SK-N-SH (cell line): Measurements from ENCODE around the gene EFNB1. TPM values are rescaled to one million over a fixed set of nuclear protein-coding genes. Genes with fewer than 3 reads are reported as not detected.

Source experiments
- CTCF ChIA-PET: fragments of 300-600, 350-600 bp; formaldehyde crosslinking; extraction: SDS; loops from one replicate; lab custom pipeline; 2021; lab: Yijun Ruan, JAX
- POLR2A ChIA-PET: fragments of 350-600 bp; sonication (Branson Sonifier 250); formaldehyde crosslinking; extraction: SDS; loops from one replicate; lab custom pipeline; 2020; ENCODE audit warnings: antibody characterized with exemption, inconsistent platforms; lab: Yijun Ruan, JAX
- DNase-seq: peaks from one replicate; pipeline ENCODE4 v3.0.0; 2012
- H2AFZ ChIP-seq: fragments of 200-600 bp; sonication (generic); 2 replicates; pipeline ENCODE4 v1.8.1; 2016; ENCODE audit warnings: antibody characterized with exemption, mild to moderate bottlenecking, low read depth
- H3F3A ChIP-seq: fragments of 200-600 bp; sonication (generic); replicated peaks from 2 replicates; pipeline ENCODE3; 2016; ENCODE audit warnings: antibody characterized with exemption, mild to moderate bottlenecking; ENCODE audit not compliant: insufficient read depth
- H3K27ac ChIP-seq, 2 experiments: fragments of 200-500 bp in 1 of 2; fragments of 200-600 bp in 1 of 2; sonication (Bioruptor generic) in 1 of 2; sonication (generic), shearing (Covaris generic) in 1 of 2; 2 replicates each; pipeline versions ENCODE4 v1.5.1 to v1.6.1; 2014 to 2016; ENCODE audit warnings: low read depth in 2 of 2, inconsistent platforms in 1 of 2, low read length in 1 of 2, mild to moderate bottlenecking in 1 of 2, mixed read lengths in 1 of 2
- H3K27me3 ChIP-seq: fragments of 200-600 bp; sonication (generic), shearing (Covaris generic); 2 replicates; pipeline ENCODE4 v1.6.1; 2016; ENCODE audit warnings: mixed run types; ENCODE audit not compliant: insufficient read depth
- H3K36me3 ChIP-seq, 2 experiments: fragments of 200-500 bp in 1 of 2; fragments of 200-600 bp in 1 of 2; sonication (Bioruptor generic) in 1 of 2; sonication (generic) in 1 of 2; replicated peaks in 1 of 2; 2 replicates each; pipeline versions ENCODE3 to v1.5.1; 2014 to 2016; ENCODE audit warnings: low read length in 1 of 2, mild to moderate bottlenecking in 1 of 2; ENCODE audit not compliant: insufficient read depth in 2 of 2, control insufficient read depth in 1 of 2
- H3K4me1 ChIP-seq, 2 experiments: fragments of 200-500 bp in 1 of 2; fragments of 200-600 bp in 1 of 2; sonication (Bioruptor generic) in 1 of 2; sonication (generic), shearing (Covaris generic) in 1 of 2; 2 replicates each; pipeline versions ENCODE4 v1.5.1 to v1.6.1; 2014 to 2016; ENCODE audit warnings: low read depth in 1 of 2, low read length in 1 of 2, mixed run types in 1 of 2; ENCODE audit not compliant: insufficient read depth in 2 of 2, control insufficient read depth in 1 of 2
- H3K4me2 ChIP-seq: fragments of 200-600 bp; sonication (generic), shearing (Covaris generic); 2 replicates; pipeline ENCODE4 v1.6.1; 2017; ENCODE audit warnings: mixed run types
- H3K4me3 ChIP-seq, 2 experiments: fragments of 200-500 bp in 1 of 2; fragments of 200-600 bp in 1 of 2; sonication (Bioruptor generic) in 1 of 2; sonication (generic), shearing (Covaris generic) in 1 of 2; 2 replicates each; pipeline versions ENCODE4 v1.5.1 to v1.8.1; 2014 to 2016; ENCODE audit warnings: low read depth in 2 of 2, inconsistent platforms in 1 of 2, low read length in 1 of 2, mild to moderate bottlenecking in 1 of 2, mixed read lengths in 1 of 2, moderate library complexity in 1 of 2
- H3K79me2 ChIP-seq: fragments of 200-600 bp; sonication (generic); 2 replicates; pipeline ENCODE4 v1.8.1; 2017; ENCODE audit warnings: mild to moderate bottlenecking; ENCODE audit not compliant: insufficient read depth
- H3K9ac ChIP-seq: fragments of 200-600 bp; sonication (generic); 2 replicates; pipeline ENCODE4 v1.6.1; 2017; ENCODE audit warnings: mixed run types
- H3K9me2 ChIP-seq: fragments of 200-600 bp; sonication (generic); 2 replicates; pipeline ENCODE4 v1.6.1; 2017; ENCODE audit warnings: mixed run types
- H3K9me3 ChIP-seq: fragments of 200-600 bp; sonication (generic); 2 replicates; pipeline ENCODE4 v1.6.1; 2017; ENCODE audit warnings: mixed run types, mild to moderate bottlenecking, moderate library complexity
- H4K20me1 ChIP-seq: fragments of 200-600 bp; sonication (generic); 2 replicates; pipeline ENCODE4 v1.6.1; 2017; ENCODE audit warnings: mild to moderate bottlenecking, mixed run types; ENCODE audit not compliant: insufficient read depth
- CHD2 ChIP-seq: fragments of 150-350 bp; IDR thresholded peaks from 2 replicates; pipeline ENCODE4 v1.6.1; 2018; ENCODE audit warnings: low read length; ENCODE audit not compliant: partially characterized antibody
- EP300 ChIP-seq, 2 experiments: IDR thresholded peaks; 2 replicates each; pipeline versions ENCODE4 v1.4.0 to v1.6.1; 2012; ENCODE audit warnings: borderline replicate concordance in 1 of 2, low read depth in 1 of 2, low read length in 1 of 2
- EZH2phosphoT487 ChIP-seq: fragments of 200-600 bp; sonication (generic); IDR thresholded peaks from 2 replicates; pipeline ENCODE4 v1.6.1; 2017; ENCODE audit warnings: low read depth, mixed run types, mild to moderate bottlenecking, antibody characterized with exemption, moderate library complexity, borderline replicate concordance
- JUND ChIP-seq: IDR thresholded peaks from 2 replicates; pipeline ENCODE4 v1.4.0; 2012
- NFIC ChIP-seq: IDR thresholded peaks from 2 replicates; pipeline ENCODE4 v1.4.0; 2012; ENCODE audit warnings: borderline replicate concordance
- NRF1 ChIP-seq: IDR thresholded peaks from 2 replicates; pipeline ENCODE4 v1.6.1; 2012; ENCODE audit warnings: low read depth, mild to moderate bottlenecking, low read length
- REST ChIP-seq: IDR thresholded peaks from 2 replicates; pipeline ENCODE4 v1.6.1; 2012; ENCODE audit warnings: mild to moderate bottlenecking, low read depth, low read length, moderate library complexity
- SIN3A ChIP-seq: IDR thresholded peaks from 2 replicates; pipeline ENCODE4 v1.6.1; 2012; ENCODE audit warnings: low read depth, mild to moderate bottlenecking, low read length, moderate library complexity, borderline replicate concordance
- SMC3 ChIP-seq: IDR thresholded peaks from 2 replicates; pipeline ENCODE4 v1.6.1; 2012; ENCODE audit warnings: low read depth, low read length, improper control_type of control experiment
- TCF12 ChIP-seq: IDR thresholded peaks from 2 replicates; pipeline ENCODE4 v1.4.0; 2012
- TEAD4 ChIP-seq: IDR thresholded peaks from 2 replicates; pipeline ENCODE4 v1.4.0; 2012; ENCODE audit warnings: mild to moderate bottlenecking, borderline replicate concordance; ENCODE audit not compliant: insufficient read depth
- USF2 ChIP-seq: fragments of 150-350 bp; IDR thresholded peaks from 2 replicates; pipeline ENCODE4 v1.6.1; 2017; ENCODE audit warnings: antibody characterized with exemption, low read length, low read depth, borderline replicate concordance
- YY1 ChIP-seq: IDR thresholded peaks from 2 replicates; pipeline ENCODE4 v1.4.0; 2012; ENCODE audit warnings: low read depth, mild to moderate bottlenecking
- ZBTB33 ChIP-seq: IDR thresholded peaks from 2 replicates; pipeline ENCODE4 v1.4.0; 2012; ENCODE audit warnings: low read depth, borderline replicate concordance
- WGBS: methylation state at CpG from one replicate; pipeline ENCODE4 v1.1.6; 2017; ENCODE audit warnings: low lambda C conversion rate; 5-methylcytosine and 5-hydroxymethylcytosine counted together
- polyA plus RNA-seq, 3 experiments: library from polyadenylated mRNA; depleted of rRNA; stranded (reverse); fragments of >200 nt; gene quantifications; 2 replicates each; pipeline ENCODE4 v1.2.3, GENCODE V29; 2012
- TF ChIP-seq, protein P1 (sequence below): IDR thresholded peaks from 2 replicates; pipeline ENCODE4 v1.4.0; 2012; ENCODE audit warnings: low read depth
- TF ChIP-seq, protein P2 (sequence below): IDR thresholded peaks from 2 replicates; pipeline ENCODE4; 2012
- TF ChIP-seq, protein P3 (sequence below): fragments of 150-350 bp; IDR thresholded peaks from 2 replicates; pipeline ENCODE4 v1.6.1; 2016; ENCODE audit warnings: mild to moderate bottlenecking, low read depth, low read length

The EFNB1 gene
- polyA plus RNA-seq, 1 of the 3 experiments (the other 2 are of a cell fraction), result 8.4 TPM

- no peak for TF ChIP-seq USF2
- no peak for TF ChIP-seq JUND
Observed at GRCh38 chrX:68834371-68835103, 5.7 kb downstream of the EFNB1 start (continued).

DNA sequence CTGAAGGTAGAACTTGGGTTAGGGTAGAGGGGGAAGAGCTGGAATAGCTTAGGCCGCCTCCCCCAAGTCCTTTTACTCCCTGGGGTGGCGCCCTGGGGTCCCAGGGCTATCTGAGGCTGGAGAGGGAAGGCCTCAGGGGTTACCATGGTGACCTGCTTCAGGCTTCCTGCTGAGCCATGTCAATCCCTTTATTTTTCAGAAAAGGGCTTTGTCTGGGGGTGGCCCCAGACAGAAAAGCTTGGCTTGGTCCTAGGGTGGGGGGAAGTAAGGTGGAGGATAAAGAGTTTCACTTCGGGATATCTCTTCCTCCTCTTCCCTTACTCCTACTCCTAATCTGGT lies 6.3 kb downstream of the EFNB1 start:
- no peak overlapping the region for H3K4me3 ChIP-seq
- H3K27ac ChIP-seq, result no peak overlapping the region
- no peak overlapping the region for H2AFZ ChIP-seq
- no peaks in the 10 kb centered on the region for H3K9me3 ChIP-seq
- no peaks in the 10 kb centered on the region for H3K36me3 ChIP-seq
- 43% methylated on average over 3 of the region's 3 CpGs for WGBS
- TF ChIP-seq, protein P1, sequence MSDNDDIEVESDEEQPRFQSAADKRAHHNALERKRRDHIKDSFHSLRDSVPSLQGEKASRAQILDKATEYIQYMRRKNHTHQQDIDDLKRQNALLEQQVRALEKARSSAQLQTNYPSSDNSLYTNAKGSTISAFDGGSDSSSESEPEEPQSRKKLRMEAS, result no peak
- TF ChIP-seq SMC3, result no peak
- no peak for TF ChIP-seq USF2
- TF ChIP-seq EZH2phosphoT487, result no peak
- no peak for TF ChIP-seq SIN3A
- no peak for TF ChIP-seq REST
- no peak for TF ChIP-seq CHD2
- TF ChIP-seq TCF12, result no peak
- TF ChIP-seq NFIC, result no peak
- TF ChIP-seq YY1, result no peak
- TF ChIP-seq, protein P2, sequence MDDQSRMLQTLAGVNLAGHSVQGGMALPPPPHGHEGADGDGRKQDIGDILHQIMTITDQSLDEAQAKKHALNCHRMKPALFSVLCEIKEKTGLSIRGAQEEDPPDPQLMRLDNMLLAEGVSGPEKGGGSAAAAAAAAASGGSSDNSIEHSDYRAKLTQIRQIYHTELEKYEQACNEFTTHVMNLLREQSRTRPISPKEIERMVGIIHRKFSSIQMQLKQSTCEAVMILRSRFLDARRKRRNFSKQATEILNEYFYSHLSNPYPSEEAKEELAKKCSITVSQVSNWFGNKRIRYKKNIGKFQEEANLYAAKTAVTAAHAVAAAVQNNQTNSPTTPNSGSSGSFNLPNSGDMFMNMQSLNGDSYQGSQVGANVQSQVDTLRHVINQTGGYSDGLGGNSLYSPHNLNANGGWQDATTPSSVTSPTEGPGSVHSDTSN, result no peak
- TF ChIP-seq TEAD4, result no peak
- TF ChIP-seq EP300 (IDR thresholded peaks at IDR 0.05; ENCODE audit: borderline replicate concordance in 1 of 2, low read depth in 1 of 2, low read length in 1 of 2), result no peak
- TF ChIP-seq, protein P3, sequence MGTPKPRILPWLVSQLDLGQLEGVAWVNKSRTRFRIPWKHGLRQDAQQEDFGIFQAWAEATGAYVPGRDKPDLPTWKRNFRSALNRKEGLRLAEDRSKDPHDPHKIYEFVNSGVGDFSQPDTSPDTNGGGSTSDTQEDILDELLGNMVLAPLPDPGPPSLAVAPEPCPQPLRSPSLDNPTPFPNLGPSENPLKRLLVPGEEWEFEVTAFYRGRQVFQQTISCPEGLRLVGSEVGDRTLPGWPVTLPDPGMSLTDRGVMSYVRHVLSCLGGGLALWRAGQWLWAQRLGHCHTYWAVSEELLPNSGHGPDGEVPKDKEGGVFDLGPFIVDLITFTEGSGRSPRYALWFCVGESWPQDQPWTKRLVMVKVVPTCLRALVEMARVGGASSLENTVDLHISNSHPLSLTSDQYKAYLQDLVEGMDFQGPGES, result no peak
- TF ChIP-seq ZBTB33, result no peak
- no peak for TF ChIP-seq NRF1
- peaks cover 0 to 10% of the 10 kb centered on the region in 2 experiments; a peak in 1 of 4 replicates for H3K4me1 ChIP-seq
- H3K9me2 ChIP-seq, result no peaks in the 10 kb centered on the region
- POLR2A ChIA-PET, result no interaction called here
- H3K27me3 ChIP-seq, result peaks cover 10% of the 10 kb centered on the region; the same call in 1 of the 2 replicates
- no peak overlapping the region for H3K4me2 ChIP-seq
- no peaks in the 10 kb centered on the region for H3K79me2 ChIP-seq
- no peak overlapping the region for H3K9ac ChIP-seq
- no peaks in the 10 kb centered on the region for H3F3A ChIP-seq
- H4K20me1 ChIP-seq, result peaks cover 2% of the 10 kb centered on the region; the same call in 1 of the 2 replicates
- no peak for DNase-seq
- CTCF ChIA-PET, result interaction anchor here (1.0 kb wide), 1 partner anchor 17 kb away, joined by 4 read pairs; no protein-coding TSS in a partner anchor
